H1 (cell line): Measurements from ENCODE around the gene MATK. TPM values are rescaled to one million over a fixed set of nuclear protein-coding genes. Genes with fewer than 3 reads are reported as not detected.

Experiments
- EGR1 ChIP-seq: IDR thresholded peaks from 2 replicates; pipeline ENCODE4 v1.6.1; 2011; ENCODE audit warnings: low read depth, low read length, borderline replicate concordance
- SUZ12 ChIP-seq: fragments of 200-600 bp; sonication (generic); IDR thresholded peaks from 2 replicates; pipeline ENCODE4 v1.6.1; 2012; ENCODE audit warnings: mild to moderate bottlenecking, inconsistent platforms, low read length, moderate library complexity, mixed read lengths
- polyA plus RNA-seq, 7 experiments: library from polyadenylated mRNA; depleted of rRNA in 3 of 7; stranded (reverse) in 5 of 7; unstranded in 2 of 7; fragments of >200 nt in 5 of 7; fragments of 200-250 nt in 2 of 7; gene quantifications; 1 replicate in 5 of 7; 2 replicates in 1 of 7; 4 replicates in 1 of 7; pipeline versions ENCODE4 v1.2.1 to v1.2.3, GENCODE V29; 2011 to 2013; ENCODE audit warnings: missing spikeins in 2 of 7, mixed read lengths in 2 of 7
- total RNA-seq: library from RNA; stranded (reverse); fragmentation: NEBNext Ultra II Directional; extraction: Animal tissue kit (Norgen Biotek cat#: 25700); gene quantifications from 2 replicates; pipeline ENCODE4 v1.2.1, GENCODE V29; 2021
- TF ChIP-seq, protein P1 (sequence below): IDR thresholded peaks from 2 replicates; pipeline ENCODE4 v1.6.1; 2012; ENCODE audit warnings: inconsistent platforms

MATK gene
- total and polyA plus RNA-seq, 2 of the 8 experiments (the other 6 are each of a cell fraction or from before 2014, with no cell fraction given), result 20.5 to 21.4 TPM

DNA sequence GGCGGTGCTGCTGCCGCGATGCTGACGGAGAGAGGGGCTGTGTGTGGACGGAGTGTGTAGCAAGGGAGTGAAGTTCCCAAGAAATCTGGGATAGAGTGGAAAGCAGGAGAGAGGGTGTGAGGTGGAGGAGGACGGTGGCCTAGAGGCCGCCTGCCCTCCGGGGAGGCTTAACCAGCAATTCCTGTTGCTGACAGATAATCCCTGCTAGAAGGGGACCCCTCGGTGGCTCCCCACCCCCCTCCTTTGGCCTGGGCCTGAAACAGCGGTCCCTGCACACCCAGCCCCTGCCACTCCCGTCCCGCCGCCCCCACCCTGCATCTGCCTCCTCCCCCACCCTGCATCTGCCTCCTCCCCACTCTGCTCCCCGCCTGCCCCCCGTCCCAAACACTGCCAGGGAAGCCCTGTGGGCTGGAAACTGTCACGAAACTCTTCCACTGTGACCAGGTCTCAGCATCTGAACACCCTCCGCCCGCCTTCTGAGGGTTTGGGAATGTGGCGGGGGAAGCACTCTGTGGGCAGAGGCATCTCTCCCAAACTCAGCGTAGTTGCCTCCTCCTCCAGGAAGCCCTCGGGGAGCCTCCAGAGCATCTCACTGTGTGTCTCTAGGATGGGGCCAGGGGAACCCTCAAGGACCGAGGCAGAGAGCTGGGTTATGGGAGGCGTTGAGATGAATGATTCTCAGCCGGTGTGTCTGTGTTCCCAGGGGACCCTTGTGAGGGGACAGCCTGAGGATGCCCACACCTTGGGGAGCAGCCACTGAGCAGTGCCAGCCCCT is 17.1 kb upstream of the MATK start (continued):
- TF ChIP-seq, protein P1, sequence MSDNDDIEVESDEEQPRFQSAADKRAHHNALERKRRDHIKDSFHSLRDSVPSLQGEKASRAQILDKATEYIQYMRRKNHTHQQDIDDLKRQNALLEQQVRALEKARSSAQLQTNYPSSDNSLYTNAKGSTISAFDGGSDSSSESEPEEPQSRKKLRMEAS, result no peak
- no peak for TF ChIP-seq EGR1
- no peak for TF ChIP-seq SUZ12
